ENCODE data around the gene MINK1.

GRCh38 chr17:4891411-4892410 lies 58.6 kb downstream of the MINK1 start:
- no peak for TF ChIP-seq CTCF (IDR thresholded peaks at IDR 0.05; ENCODE audit: low read depth, low read length)
- no peak for TF ChIP-seq MYC (IDR thresholded peaks at IDR 0.05; ENCODE audit: low read depth, low read length)

Data from NB4 (cell line).